GM21786 (cell line): Measurements from ENCODE around the gene SORCS2.

Experiments
- ATAC-seq: cut with Tn5 transposase; IDR thresholded peaks from one replicate; pipeline ENCODE4 v1.9.1; 2021; ENCODE audit not compliant: unreplicated experiment

Gene SORCS2

GRCh38 chr4:7334521-7335275, 142.4 kb downstream of the SORCS2 start:
- ATAC-seq = no peak

DNA sequence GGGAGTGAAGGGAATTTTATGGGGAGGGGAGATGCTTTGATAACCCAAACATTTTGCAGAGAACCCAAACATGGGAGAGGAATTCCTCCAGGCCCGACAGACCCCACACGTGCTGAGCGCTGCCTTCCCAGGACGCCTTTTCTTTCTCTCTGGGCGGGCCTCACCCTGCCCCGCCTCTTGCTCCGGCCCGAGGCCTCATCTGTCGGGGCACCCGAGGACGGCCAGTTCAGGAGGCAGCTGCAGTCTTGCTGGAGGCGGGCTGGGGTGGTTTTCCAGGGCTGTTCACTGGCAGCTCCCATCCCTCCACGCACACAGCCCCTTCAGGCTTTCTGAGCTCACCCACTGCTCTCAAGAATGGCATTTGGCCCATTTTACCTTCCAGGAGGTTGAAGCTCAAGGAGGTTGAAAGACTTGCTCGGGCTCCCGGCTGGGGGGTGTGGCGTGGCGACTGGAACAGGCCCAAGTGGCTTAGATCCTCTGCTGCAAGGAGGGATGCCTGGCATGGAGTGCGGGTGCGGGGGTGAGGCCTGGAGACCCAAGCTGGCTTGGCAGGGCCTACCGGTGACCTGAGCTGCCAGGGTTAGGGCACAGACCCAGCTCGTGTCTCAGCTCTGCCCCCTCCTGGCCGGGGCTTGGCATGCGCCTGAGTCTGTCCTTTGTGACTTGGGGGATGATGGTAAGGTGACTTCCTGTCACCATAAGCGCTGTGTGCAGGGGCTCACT, 143.2 kb downstream of the SORCS2 start:
- no peak for ATAC-seq

GRCh38 chr4:7336067-7336569, 143.8 kb downstream of the SORCS2 start:
- no peak for ATAC-seq

DNA sequence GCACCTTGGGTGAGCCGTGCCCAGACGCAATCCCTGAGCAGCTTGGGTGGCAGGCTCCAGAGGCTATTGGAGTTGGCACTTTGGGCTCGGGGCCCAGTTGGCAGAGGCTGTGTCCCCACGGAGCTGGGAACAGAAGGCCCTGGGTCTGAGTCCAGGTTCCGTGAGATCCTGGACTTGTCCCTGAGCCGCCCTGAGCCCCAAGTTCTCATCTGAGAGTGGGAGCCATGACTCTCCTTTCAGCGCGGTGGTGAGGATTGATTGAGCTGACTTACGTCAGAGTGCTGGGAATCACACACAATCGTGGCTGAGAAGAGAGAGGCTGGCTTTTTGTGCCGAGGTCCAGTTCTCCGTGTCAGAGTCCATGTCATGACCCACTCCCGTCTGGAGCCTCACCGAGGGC, 144.4 kb downstream of the SORCS2 start:
- ATAC-seq = no peak

DNA sequence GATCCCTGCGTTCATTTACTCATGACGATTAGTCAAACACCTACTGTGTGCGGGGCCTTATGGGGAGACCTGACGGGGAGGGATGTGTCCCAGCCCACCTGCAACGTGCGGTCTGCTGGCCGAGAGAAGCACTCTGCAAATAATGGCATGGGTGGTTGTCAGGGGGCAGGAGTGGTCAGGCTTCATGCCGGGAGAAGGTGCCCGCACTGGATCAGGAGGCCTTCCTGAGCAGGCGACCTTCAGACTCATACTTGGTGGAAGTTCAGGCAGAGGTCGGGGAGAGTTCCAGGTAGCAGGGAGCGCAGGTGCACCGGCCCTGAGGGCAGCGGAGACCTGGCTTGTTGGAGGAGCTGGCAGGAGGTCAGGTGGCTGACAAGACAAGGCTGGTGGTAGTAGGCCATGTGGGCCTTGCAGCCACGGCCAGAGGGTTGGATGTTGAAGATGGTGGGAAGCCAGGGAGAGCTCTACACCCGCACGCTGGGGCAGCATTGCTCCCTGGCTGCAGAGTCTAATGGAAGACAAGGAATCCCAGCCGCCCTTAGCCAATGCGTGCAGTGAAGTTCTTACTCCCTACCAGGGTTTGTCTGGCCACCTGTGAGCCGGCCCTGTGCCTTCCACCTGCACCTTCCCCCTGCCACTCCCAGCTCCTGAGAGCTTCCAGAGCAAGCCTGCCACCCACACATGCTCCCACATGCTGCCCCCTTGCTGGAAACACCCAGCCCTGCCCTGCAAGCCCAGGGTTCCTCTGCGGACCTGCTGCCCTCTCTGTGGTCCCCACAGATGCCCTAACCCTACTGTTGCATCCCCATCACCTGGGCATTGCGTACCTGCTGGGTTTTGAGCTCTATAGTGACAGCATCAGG, 145.1 kb downstream of the SORCS2 start:
- ATAC-seq = no peak

DNA sequence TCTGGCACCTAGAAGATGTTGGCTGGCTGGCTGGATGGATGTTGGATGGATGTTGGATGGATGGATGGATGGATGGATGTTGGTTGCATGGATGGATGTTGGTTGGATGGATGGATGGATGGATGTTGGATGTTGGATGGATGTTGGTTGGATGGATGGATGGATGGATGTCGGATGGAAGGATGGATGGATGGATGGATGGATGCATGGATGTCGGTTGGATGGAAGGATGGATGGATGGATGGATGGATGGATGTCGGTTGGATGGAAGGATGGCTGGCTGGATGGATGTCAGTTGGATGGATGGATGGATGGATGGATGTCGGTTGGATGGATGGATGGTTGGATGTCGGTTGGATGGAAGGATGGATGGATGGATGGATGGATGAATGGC, 145.7 kb downstream of the SORCS2 start:
- no peak for ATAC-seq

- no peak for ATAC-seq
Observed at GRCh38 chr4:7338876-7339623, 146.7 kb downstream of the SORCS2 start.

- ATAC-seq = no peak
Observed at GRCh38 chr4:7339751-7340552, 147.6 kb downstream of the SORCS2 start.

GRCh38 chr4:7340553-7341433, 148.5 kb downstream of the SORCS2 start:
- ATAC-seq = no peak

DNA sequence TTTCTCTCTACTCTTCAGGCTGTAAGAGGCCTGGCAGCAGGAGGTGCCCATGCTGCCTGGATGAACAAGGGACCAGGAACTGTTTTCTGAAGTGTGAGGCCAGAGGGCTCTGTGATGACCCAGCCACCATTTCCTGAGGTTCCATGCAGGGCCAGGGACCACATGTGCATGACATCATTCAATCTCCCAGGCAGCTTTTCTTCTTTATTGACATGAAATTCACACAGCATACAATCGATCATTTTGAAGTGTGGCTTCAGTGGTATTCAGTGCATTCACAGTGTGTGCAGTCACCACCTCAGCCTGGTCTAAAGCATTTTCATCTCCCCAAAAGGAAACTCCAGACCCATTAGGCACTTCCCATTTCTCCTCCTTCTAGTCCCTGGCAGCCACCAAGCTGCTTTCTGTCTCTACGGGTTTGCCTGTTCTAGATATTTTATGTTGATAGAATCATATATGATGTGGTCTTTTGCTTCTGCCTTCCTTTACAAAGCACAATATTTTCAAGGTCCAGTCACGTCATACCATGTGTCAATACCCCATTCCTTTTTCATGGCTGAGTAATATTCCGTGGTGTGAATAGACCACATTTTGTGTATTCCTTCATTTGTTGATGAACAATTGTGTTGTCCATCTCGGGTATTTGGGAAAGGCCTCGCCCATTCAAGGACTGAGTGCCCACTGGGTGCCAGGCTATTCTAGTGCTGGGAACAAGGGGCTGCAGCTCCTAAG, 149.3 kb downstream of the SORCS2 start:
- ATAC-seq = no peak

DNA sequence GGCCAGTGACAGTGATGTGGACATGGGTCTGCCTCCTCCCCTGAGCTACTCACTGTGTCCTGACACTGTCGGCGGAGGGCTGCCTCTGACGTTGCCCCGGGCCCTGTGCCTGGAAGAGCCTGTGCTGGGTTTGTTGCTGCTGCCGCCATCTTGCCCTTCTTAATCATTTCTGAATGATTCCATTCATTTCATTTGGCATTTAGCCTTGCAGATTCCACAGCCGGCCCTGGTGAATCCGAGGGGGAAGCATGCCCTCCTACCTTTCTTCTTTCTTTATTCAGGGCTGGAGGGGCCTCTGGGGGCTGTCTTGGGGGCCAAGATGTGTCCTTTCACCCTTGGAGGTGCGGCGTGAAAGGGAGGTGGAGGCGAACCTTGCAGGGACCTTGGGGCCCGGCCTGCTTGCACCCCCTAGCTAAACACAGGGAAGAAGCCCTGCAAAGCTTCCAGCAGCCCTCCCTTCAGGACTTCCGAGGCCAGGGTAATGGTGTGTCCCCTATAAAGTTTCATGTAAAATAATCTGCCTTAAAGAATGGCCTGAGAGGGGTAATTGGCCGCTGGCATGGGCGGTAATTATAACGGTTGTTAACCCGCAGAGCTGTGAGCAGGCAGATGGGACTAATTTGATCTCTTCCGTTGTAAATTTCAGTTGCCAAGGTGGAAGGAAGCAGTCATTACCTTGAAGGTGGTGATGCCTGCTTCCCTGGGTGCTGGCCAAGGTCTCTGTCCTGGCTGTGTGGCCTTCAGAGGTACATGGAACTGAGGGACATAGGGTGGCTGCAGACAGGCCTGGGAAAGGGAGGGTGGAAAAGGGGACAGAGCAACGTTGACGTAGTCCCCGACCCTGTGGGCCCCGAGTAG, 150.1 kb downstream of the SORCS2 start:
- no peak for ATAC-seq

- ATAC-seq = no peak
Observed at GRCh38 chr4:7343081-7343655, 150.8 kb downstream of the SORCS2 start.

DNA sequence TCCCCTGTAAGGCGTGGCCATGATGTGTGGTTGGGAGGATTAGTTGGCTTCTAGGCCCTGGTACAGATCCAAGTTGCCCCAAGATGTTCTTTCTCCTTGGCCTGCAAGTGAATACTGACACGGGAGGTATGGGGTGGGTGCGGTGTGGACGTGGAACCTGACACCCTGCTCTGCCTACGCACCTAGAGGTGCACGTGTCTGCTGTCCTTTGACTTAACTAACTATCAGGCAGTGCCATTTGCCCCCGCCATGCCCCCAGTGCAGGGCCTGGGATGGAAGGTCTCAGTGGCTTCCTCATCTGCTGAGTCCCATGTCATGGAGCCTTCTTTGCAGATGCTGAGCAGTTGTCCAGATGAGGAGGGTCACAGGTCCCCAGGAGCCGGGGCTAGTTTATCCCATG, 151.6 kb downstream of the SORCS2 start:
- no peak for ATAC-seq

DNA sequence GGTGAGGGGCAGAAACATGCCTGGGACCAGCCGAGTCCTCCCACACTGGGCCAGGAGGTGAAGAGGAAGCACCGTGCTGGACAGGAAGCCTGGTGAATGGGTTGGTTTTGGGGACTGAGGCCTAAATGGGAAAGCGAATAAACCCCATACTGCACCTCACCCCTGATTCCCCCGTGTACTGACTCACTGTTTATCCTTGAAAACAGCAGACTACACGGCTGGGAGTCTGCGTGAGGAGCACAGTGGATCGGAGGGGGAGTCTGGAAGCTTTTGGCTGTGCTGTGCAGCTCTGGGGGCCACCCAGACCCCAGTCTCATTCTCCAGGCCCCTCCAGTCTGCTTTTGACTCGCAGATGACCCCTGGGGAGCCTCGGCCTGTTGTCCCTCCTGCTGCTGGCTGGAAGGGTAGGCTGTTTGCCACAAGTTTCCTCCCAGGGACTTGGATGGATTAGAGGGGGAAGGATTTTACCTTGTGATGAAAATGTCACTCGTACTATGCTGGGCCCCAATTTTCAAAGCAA, 152.4 kb downstream of the SORCS2 start:
- no peak for ATAC-seq

- ATAC-seq = no peak
Observed at GRCh38 chr4:7347981-7348380, 155.6 kb downstream of the SORCS2 start.

DNA sequence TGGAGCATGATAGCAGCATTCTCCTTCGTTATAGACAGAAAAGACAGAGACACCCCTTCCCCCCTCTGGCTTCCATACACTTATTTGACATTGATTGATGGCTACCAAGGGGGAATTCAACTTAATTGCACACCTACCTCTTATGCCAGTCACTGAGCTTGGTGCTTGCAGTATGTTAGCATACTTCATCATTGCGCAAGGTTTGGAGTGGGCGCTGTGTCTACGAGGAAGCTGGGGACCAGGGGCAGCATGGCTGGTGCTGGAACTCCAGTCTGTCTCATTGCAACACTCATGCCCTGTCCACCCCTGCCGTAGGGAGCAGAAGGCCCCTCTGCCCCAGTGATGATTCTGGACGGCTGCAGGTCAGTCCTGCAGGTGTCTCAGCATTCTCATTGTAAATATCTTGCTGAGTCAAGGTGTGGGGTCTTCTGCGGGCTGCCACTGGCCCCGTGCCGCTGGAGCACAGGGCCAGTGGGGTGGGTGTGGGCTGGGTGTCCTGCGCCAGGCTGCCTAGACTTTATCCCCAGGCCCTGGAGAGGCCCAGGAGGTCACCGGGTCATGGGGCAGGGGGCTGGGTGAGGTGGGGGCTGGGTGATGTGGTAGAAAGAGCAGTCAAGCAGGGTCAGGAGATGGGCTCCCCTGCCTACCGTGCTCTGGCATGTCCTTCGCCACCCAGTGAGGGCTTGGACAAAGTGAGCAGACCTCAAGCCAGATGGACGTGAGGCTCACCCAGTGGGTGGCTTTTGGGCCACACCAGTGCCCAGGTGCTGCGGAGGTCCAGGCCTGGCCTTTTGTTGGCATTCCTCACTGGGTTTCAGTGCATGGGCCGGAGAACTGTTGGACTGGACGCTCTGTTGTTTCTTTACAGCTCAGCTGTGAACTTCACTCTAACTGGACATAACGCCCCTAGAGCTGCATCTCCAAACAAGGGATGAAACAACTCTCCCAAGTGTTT, 156.9 kb downstream of the SORCS2 start:
- ATAC-seq = no peak
